Measurements from ENCODE around the gene CEBPE. TPM values are rescaled to one million over a fixed set of nuclear protein-coding genes. Genes with fewer than 3 reads are reported as not detected.

The CEBPE gene
- total RNA-seq, 1 experiment from 2014 or later, result not detected

DNA sequence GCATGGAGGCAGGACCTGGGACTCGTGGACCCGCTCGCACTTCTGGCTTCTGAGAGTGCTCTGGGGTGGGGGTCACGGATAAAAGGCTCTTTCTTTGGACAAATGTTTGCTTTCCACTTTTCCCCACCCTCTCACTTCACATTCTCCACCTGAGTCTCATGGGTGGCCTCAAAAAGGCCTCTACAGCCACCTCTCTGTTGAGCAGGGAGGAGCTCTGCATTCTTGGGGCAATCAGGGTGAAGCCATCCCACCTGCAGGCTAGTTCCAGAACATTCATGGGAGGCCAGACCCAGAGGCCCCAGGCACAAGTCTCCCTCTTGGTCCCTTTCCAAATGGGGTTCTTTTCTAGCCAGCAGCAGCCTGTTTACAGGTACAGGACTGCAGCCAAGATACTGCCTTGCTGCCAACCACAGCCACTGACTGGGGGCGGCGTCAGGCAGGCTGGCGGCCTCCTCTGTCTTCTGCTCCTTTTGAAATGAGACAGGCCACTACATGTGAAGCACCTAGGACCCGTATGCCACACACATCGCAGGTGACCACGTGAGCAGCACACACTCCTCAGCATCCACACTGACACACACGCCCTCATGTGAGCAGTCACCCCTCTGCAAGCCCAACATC is 18.2 kb upstream of the CEBPE start:
- intact Hi-C loops (cut with micrococcal nuclease), result no loop called here
- TF ChIP-seq ZNF274 (IDR thresholded peaks at IDR 0.05; ENCODE audit: low read depth, low read length) (no peak), POLR2A (IDR thresholded peaks at IDR 0.05; ENCODE audit: borderline replicate concordance, extremely low read depth, insufficient read depth, insufficient read length) (no peak), CBX3 (IDR thresholded peaks at IDR 0.05; ENCODE audit: low read depth) (no peak), YY1 (IDR thresholded peaks at IDR 0.05; ENCODE audit: extremely low read depth, insufficient replicate concordance, low read depth, low read length) (no peak), ZFX (IDR thresholded peaks at IDR 0.05) (no peak), SIN3A (IDR thresholded peaks at IDR 0.05; ENCODE audit: low read depth) (no peak), EZH2 (IDR thresholded peaks at IDR 0.05) (no peak), FOSL1 (IDR thresholded peaks at IDR 0.05; ENCODE audit: low read depth) (no peak), POLR2AphosphoS5 (IDR thresholded peaks at IDR 0.05; ENCODE audit: low read depth, low read length) (no peak), RAD21 (IDR thresholded peaks at IDR 0.05; ENCODE audit: low read depth) (no peak), REST (IDR thresholded peaks at IDR 0.05; ENCODE audit: low read depth) (no peak)
- TF ChIP-seq, protein P1, sequence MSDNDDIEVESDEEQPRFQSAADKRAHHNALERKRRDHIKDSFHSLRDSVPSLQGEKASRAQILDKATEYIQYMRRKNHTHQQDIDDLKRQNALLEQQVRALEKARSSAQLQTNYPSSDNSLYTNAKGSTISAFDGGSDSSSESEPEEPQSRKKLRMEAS (IDR thresholded peaks at IDR 0.05), result no peak
- ChIA-PET RAD21 (ENCODE audit: low non-redundant PET in 1 of 2, low total read pairs in 2 of 2, uncharacterized antibody in 2 of 2, unreplicated experiment in 2 of 2) (no interaction called here), POLR2A (no interaction called here), CTCF (interaction anchor here (1.2 kb wide), 1 partner anchor 17 kb away, joined by 4 read pairs; no protein-coding TSS in a partner anchor)
- no peak overlapping the region for H3K4me3 ChIP-seq (replicated peaks in 1 of 2; ENCODE audit: low read depth in 1 of 2, low read length in 2 of 2)
- BruUV-seq (replicated peaks), result no TSS peak
- no peak overlapping the region for H3K4me2 ChIP-seq (ENCODE audit: low read length)
- no peaks in the 10 kb centered on the region for H3K9me2 ChIP-seq (ENCODE audit: insufficient read depth)
- DNase-seq (ENCODE audit: low read depth, low spot score), result no peak
- no peaks in the 10 kb centered on the region for H3K9me3 ChIP-seq (ENCODE audit: control insufficient read depth in 1 of 2, insufficient read depth in 1 of 2, low read depth in 1 of 2, low read length in 2 of 2)
- no peak for ATAC-seq
- H3K27me3 ChIP-seq (ENCODE audit: insufficient read depth, low read length), result no peaks in the 10 kb centered on the region
- no peaks in the 10 kb centered on the region for H4K20me1 ChIP-seq (ENCODE audit: insufficient read depth)
- no peak overlapping the region for H2AFZ ChIP-seq (ENCODE audit: low read depth, low read length, poor library complexity, severe bottlenecking)
- H3K79me2 ChIP-seq (ENCODE audit: insufficient read depth, low read length), result no peaks in the 10 kb centered on the region
- no peak overlapping the region; the same call in 1 of the 2 replicates for H3K27ac ChIP-seq (ENCODE audit: low read depth, low read length)
- H3K36me3 ChIP-seq (ENCODE audit: control insufficient read depth in 1 of 2, insufficient read depth in 2 of 2, low read length in 2 of 2), result no peaks in the 10 kb centered on the region
- peaks cover 0 to 6% of the 10 kb centered on the region in 2 experiments; a peak in 2 of 4 replicates for H3K4me1 ChIP-seq (ENCODE audit: control insufficient read depth in 1 of 2, insufficient read depth in 2 of 2, low read length in 2 of 2)
- no peak overlapping the region for H3K9ac ChIP-seq (ENCODE audit: low read length)
